ENCODE results near the gene SGTA.

SGTA gene

DNA sequence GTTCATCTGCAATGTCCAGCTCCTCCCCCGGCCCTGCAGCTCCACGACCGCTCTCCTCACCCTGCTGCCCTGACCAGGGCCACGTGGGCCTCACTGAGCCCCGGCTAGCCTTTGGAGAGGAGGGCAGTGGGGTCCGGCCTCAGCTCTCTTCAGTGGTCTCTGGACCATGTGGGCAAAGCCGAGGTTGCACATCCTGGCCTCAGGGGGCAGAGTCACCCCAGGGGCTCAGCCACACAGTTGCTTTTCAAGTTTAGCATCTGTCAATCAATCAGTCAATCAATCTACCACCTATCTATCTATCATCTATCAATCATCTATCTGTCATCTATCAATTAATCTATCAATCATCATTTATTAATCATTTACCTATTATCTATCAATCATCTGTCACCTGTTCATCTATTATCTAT, 58.9 kb downstream of the SGTA start:
- no peaks in the 10 kb centered on the region for H3K36me3 ChIP-seq (replicated peaks; ENCODE audit: low read depth, low read length)
- H3K9ac ChIP-seq (ENCODE audit: low read length), result no peak overlapping the region
- no peak overlapping the region for H3K27ac ChIP-seq (ENCODE audit: low read length)
- H3K4me1 ChIP-seq (ENCODE audit: low read length), result no peaks in the 10 kb centered on the region
- H2AFZ ChIP-seq (ENCODE audit: low read depth, low read length), result no peak overlapping the region
- no peaks in the 10 kb centered on the region for H4K20me1 ChIP-seq (ENCODE audit: insufficient read depth, low read length)
- peaks cover under 1% of the 10 kb centered on the region; the same call in 1 of the 2 replicates for H3K27me3 ChIP-seq (ENCODE audit: low read depth, low read length)
- no peak overlapping the region for H3K4me3 ChIP-seq (ENCODE audit: low read length)
- no peaks in the 10 kb centered on the region for H3K79me2 ChIP-seq (ENCODE audit: low read length)
- TF ChIP-seq CTCF (IDR thresholded peaks at IDR 0.05; ENCODE audit: low read depth, low read length) (0 out of 2 replicates have a peak, but pooled peaks have one; percentile 6), EZH2phosphoT487 (IDR thresholded peaks at IDR 0.05; ENCODE audit: low read depth) (no peak)
- H3K4me2 ChIP-seq (ENCODE audit: low read length), result no peak overlapping the region
- no peaks in the 10 kb centered on the region for H3K9me3 ChIP-seq (ENCODE audit: insufficient read depth, low read length)

GRCh38 chr19:2723747-2724146, 59.3 kb downstream of the SGTA start:
- Histone ChIP-seq H3K79me2 (ENCODE audit: low read length) (no peaks in the 10 kb centered on the region), H4K20me1 (ENCODE audit: insufficient read depth, low read length) (no peaks in the 10 kb centered on the region), H3K4me3 (ENCODE audit: low read length) (no peak overlapping the region), H3K27ac (ENCODE audit: low read length) (no peak overlapping the region), H3K4me1 (ENCODE audit: low read length) (no peaks in the 10 kb centered on the region), H3K4me2 (ENCODE audit: low read length) (no peak overlapping the region), H3K27me3 (ENCODE audit: low read depth, low read length) (peaks cover 4% of the 10 kb centered on the region; the same call in 1 of the 2 replicates), H3K9ac (ENCODE audit: low read length) (no peak overlapping the region), H2AFZ (ENCODE audit: low read depth, low read length) (no peak overlapping the region), H3K36me3 (replicated peaks; ENCODE audit: low read depth, low read length) (no peaks in the 10 kb centered on the region), H3K9me3 (ENCODE audit: insufficient read depth, low read length) (no peaks in the 10 kb centered on the region)
- TF ChIP-seq EZH2phosphoT487 (IDR thresholded peaks at IDR 0.05; ENCODE audit: low read depth), result no peak
- no peak for TF ChIP-seq CTCF (IDR thresholded peaks at IDR 0.05; ENCODE audit: low read depth, low read length)

DNA sequence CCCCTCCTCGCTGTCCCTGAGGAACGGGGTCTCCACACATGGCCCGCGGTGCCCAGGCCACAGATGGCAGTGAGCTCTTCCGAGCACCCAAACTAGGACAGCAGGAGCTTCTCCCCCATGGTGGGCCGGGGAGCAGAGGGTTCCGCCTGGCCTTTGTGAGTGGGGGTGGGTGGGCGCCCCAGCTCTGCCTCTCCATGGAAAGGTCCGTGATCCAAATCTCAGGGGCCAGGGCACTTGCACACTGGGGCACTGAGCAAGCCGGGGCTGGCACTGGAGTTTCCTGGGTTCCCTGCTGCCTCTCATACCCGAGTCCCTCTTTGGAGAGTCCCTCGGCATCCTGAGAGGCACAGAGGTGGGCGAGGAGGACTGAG, 59.7 kb downstream of the SGTA start:
- Histone ChIP-seq H3K9ac (ENCODE audit: low read length) (no peak overlapping the region), H3K4me1 (ENCODE audit: low read length) (no peaks in the 10 kb centered on the region), H3K79me2 (ENCODE audit: low read length) (no peaks in the 10 kb centered on the region), H4K20me1 (ENCODE audit: insufficient read depth, low read length) (no peaks in the 10 kb centered on the region), H3K4me2 (ENCODE audit: low read length) (no peak overlapping the region), H3K27me3 (ENCODE audit: low read depth, low read length) (peaks cover 4% of the 10 kb centered on the region; the same call in 1 of the 2 replicates), H3K36me3 (replicated peaks; ENCODE audit: low read depth, low read length) (no peaks in the 10 kb centered on the region), H3K9me3 (ENCODE audit: insufficient read depth, low read length) (no peaks in the 10 kb centered on the region), H2AFZ (ENCODE audit: low read depth, low read length) (no peak overlapping the region), H3K4me3 (ENCODE audit: low read length) (no peak overlapping the region), H3K27ac (ENCODE audit: low read length) (no peak overlapping the region)
- TF ChIP-seq EZH2phosphoT487 (IDR thresholded peaks at IDR 0.05; ENCODE audit: low read depth) (no peak), CTCF (IDR thresholded peaks at IDR 0.05; ENCODE audit: low read depth, low read length) (no peak)

DNA sequence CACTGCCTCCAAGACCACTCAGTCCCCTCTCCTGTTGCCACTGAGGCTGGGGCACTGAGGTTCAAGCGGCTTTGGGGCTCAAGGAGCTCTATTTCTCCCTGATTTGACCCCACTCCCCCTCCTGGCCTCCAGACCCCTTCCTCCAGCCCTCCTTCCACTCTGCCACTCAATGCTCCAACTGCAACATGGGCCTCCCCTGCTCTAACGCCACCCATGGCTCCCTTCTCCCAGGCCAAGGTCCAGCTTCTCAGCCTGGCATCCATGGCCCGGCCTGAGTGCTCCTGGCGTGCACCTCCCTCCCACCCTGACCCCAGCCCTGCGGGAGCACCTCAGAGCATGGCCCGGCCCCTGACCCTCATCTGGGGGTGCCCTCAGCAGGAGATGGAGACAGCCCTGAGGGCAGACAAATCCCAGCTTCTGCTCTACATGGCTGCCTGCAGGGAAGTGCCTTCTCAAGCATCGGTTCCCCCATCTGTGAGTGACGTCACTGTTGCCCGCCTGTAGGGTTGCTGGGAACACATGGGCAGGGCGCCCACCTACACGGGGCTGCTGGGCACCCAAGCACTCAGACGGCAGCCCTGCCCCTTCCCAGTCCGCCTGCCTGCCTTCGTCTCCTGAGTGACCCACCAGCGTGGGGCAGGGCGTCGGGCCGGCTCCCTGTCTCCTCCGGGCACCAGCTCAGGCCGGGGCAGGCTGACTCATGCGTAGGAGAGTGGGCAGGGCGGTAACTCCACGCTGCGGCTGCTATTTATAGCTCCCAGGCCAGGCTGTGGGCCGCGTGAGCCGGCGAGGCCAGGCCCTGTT, 60.3 kb downstream of the SGTA start:
- H3K4me2 ChIP-seq (ENCODE audit: low read length), result no peak overlapping the region
- no peak overlapping the region for H3K27ac ChIP-seq (ENCODE audit: low read length)
- H3K27me3 ChIP-seq (ENCODE audit: low read depth, low read length), result peaks cover 4% of the 10 kb centered on the region; the same call in 1 of the 2 replicates
- no peaks in the 10 kb centered on the region for H3K4me1 ChIP-seq (ENCODE audit: low read length)
- no peaks in the 10 kb centered on the region for H3K9me3 ChIP-seq (ENCODE audit: insufficient read depth, low read length)
- no peak overlapping the region for H3K9ac ChIP-seq (ENCODE audit: low read length)
- no peaks in the 10 kb centered on the region for H3K79me2 ChIP-seq (ENCODE audit: low read length)
- H3K4me3 ChIP-seq (ENCODE audit: low read length), result no peak overlapping the region
- H2AFZ ChIP-seq (ENCODE audit: low read depth, low read length), result no peak overlapping the region
- H4K20me1 ChIP-seq (ENCODE audit: insufficient read depth, low read length), result no peaks in the 10 kb centered on the region
- no peaks in the 10 kb centered on the region for H3K36me3 ChIP-seq (replicated peaks; ENCODE audit: low read depth, low read length)
- TF ChIP-seq EZH2phosphoT487 (IDR thresholded peaks at IDR 0.05; ENCODE audit: low read depth) (no peak), CTCF (IDR thresholded peaks at IDR 0.05; ENCODE audit: low read depth, low read length) (no peak)
